Loucy (cell line): Measurements from ENCODE around the gene SCN8A.

Experiments used
- CTCF ChIP-seq: fragments of 200-600 bp; sonication (generic); conservative IDR thresholded peaks from 2 replicates; pipeline ENCODE4 v1.5.1; 2014; ENCODE audit warnings: mild to moderate bottlenecking, antibody characterized with exemption, low read length
- EZH2phosphoT487 ChIP-seq: fragments of 200-600 bp; IDR thresholded peaks from 2 replicates; pipeline ENCODE4 v1.6.1; 2018; ENCODE audit warnings: antibody characterized with exemption, mild to moderate bottlenecking, moderate library complexity, borderline replicate concordance

GRCh38 chr12:51774933-51775332 lies 183.9 kb downstream of the SCN8A start:
- TF ChIP-seq CTCF (no peak), EZH2phosphoT487 (no peak)
